Fibroblast of mammary gland (primary cell): ENCODE data around the gene IGFN1.
"Not testable (repeated sequence)": the region's sequence is repeated elsewhere in the genome, so short reads cannot be mapped to it uniquely, and the experiment has no call there.

Experiments
- DNase-seq: peaks from one replicate; pipeline ENCODE4 v3.0.0-alpha.2; 2010; ENCODE audit warnings: low read depth
- H3K4me3 ChIP-seq: 2 replicates; pipeline ENCODE4 v1.5.1; 2011; ENCODE audit warnings: low read depth, mild to moderate bottlenecking, low read length, moderate library complexity; ENCODE audit not compliant: control insufficient read depth
- CTCF ChIP-seq: conservative IDR thresholded peaks from 2 replicates; pipeline ENCODE4 v1.5.1; 2011; ENCODE audit warnings: low read depth, low read length, inconsistent platforms; ENCODE audit not compliant: control insufficient read depth, insufficient read depth

The IGFN1 gene

GRCh38 chr1:201226178-201226514 is 35.5 kb downstream of the IGFN1 start:
- TF ChIP-seq CTCF, result no peak
- DNase-seq, result no peak
- H3K4me3 ChIP-seq, result no peak overlapping the region

- no peak for TF ChIP-seq CTCF
- no peak for DNase-seq
- no peak overlapping the region for H3K4me3 ChIP-seq
These were observed 36.4 kb downstream of the IGFN1 start for GRCh38 chr1:201226859-201227488.

- no peak for DNase-seq
- H3K4me3 ChIP-seq, result no peak overlapping the region
- TF ChIP-seq CTCF, result no peak
These were observed 37.7 kb downstream of the IGFN1 start for GRCh38 chr1:201228011-201228983.

- no peak overlapping the region for H3K4me3 ChIP-seq
- DNase-seq, result no peak
- no peak for TF ChIP-seq CTCF
These were observed 38.5 kb downstream of the IGFN1 start for GRCh38 chr1:201229095-201229494.

GRCh38 chr1:201229771-201230635 is 39.4 kb downstream of the IGFN1 start:
- no peak overlapping the region for H3K4me3 ChIP-seq
- peak; percentile 23 for TF ChIP-seq CTCF
- DNase-seq, result peak; percentile 86

GRCh38 chr1:201230676-201231075 is 40.1 kb downstream of the IGFN1 start:
- no peak for TF ChIP-seq CTCF
- H3K4me3 ChIP-seq, result no peak overlapping the region
- no peak for DNase-seq

GRCh38 chr1:201239646-201240045 is 49.0 kb downstream of the IGFN1 start:
- H3K4me3 ChIP-seq, DNase-seq: not testable (repeated sequence)
